ENCODE results near the gene TAS1R3.
"Not testable (repeated sequence)": the region's sequence is repeated elsewhere in the genome, so short reads cannot be mapped to it uniquely, and the experiment has no call there.

Gene TAS1R3

DNA sequence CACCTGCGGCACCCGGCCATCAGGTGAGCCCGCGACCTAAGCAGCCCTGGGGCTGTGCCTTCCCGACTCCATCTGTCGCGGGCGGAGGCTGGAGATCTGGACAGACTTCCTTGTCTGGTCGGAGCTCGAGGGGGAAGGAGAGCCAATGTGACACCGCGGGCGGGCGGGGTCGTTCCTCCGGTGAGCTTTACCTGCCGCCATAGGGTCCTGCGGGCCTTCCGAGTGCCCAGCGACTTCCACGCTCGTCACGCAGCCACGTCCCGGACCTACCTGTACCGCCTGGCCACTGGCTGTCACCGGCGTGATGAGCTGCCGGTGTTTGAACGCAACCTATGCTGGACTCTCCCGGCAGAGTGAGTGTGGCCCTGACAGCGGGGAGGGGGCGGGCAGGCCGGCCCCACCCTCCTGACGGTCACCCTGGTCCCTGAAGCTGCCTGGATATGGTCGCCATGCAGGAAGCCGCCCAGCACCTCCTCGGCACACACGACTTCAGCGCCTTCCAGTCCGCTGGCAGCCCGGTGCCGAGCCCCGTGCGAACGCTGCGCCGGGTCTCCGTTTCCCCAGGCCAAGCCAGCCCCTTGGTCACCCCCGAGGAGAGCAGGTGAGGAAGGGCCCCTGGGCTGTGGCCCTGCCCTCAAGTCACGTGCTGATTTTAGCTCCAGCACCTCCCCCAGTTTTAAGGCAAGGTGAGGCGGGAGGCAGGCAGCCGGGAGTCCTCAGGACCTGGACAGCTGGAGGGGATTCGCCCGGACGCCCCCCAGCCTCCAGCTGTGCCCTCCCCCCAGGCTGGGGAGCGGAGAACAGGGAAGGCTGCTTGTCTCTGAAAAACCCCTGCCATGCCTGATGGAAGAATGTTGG lies 21.6 kb upstream of the TAS1R3 start:
- DNase-seq: no peak

- DNase-seq: no peak
These were observed 21.0 kb upstream of the TAS1R3 start for GRCh38 chr1:1310109-1310385.

DNA sequence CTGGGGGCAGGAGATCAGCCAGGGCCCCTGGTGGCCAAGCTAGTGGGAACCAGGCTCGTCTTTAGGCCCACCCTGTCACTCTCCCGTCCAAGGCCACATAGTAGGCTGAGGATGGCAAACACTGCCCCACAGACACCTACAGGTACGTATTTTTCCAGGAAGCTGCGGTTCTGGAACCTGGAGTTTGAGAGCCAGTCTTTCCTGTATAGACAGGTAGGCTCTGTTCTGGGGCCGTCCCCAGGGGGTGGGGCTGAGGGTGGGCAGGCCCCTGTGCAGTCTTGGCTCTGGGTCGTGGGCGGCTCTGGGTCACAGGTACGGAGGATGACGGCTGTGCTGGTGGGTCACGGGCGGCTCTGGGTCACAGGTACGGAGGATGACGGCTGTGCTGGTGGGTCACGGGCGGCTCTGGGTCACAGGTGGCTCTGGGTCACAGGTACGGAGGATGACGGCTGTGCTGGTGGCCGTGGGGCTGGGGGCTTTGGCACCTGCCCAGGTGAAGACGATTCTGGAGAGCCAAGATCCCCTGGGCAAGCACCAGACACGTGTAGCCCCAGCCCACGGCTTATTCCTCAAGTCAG lies 20.5 kb upstream of the TAS1R3 start:
- no peak for DNase-seq

GRCh38 chr1:1311107-1312104 lies 19.7 kb upstream of the TAS1R3 start:
- DNase-seq: no peak

DNA sequence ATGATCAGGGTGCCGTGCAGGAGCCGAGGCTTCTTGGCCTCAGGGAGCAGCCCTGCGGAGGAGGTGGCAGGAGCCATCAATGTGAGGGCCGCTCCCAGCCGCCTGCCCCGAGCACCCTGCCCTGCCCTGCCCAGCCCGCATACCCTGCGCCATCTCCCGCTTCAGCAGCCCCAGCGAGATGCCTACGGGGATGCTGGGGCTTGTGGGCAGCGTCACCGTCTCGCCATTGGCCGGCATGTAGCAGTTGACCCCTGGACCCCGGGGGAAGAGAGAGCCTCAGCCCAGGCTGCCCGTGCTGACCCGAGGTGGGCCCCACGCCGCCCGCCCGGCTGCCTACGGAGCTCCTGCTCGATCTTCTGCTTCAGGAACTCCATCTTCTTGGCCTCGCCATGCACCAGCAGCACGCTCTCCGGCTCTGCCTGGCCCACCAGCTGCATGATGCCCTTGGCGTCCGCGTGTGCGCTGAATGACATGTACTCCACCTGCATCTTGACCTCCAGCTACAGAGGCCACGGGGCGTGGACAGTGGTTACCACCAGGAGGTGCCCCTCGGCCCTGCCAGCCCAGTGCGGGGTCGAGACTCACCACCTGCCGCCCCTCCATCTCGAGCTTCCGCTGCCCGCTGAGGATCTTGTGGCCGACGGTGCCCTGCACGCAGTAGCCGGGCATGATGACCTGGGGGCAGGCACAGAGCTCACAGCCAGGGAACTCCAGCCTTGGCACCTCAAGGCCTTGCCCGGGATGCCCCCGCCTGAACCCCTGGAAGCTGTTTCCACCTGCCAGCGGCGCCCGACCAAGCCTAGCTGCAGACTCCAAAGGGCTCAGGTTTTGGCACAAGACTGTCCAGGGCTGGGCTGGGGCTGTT lies 18.4 kb upstream of the TAS1R3 start:
- no peak for DNase-seq

- DNase-seq: no peak
These were observed 17.4 kb upstream of the TAS1R3 start for GRCh38 chr1:1313500-1314236.

DNA sequence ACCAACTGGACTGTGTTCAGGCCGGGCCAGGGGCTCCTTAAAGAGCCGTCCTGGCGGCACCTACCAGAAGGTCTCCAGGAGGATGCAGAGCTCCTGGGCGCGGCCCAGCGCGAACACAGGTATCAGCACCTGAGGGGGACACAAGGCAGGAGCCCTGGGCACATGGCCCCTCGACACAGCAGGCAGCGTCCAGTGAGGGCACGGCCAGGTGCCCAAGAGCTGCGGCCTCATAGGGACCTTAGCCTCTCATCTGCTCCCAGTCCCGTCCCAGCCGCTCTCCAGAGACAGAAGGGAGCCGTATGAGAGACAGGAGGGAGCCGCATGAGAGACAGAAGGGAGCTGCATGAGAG lies 16.9 kb upstream of the TAS1R3 start:
- DNase-seq: no peak

GRCh38 chr1:1314678-1315335 lies 16.3 kb upstream of the TAS1R3 start:
- no peak for DNase-seq

DNA sequence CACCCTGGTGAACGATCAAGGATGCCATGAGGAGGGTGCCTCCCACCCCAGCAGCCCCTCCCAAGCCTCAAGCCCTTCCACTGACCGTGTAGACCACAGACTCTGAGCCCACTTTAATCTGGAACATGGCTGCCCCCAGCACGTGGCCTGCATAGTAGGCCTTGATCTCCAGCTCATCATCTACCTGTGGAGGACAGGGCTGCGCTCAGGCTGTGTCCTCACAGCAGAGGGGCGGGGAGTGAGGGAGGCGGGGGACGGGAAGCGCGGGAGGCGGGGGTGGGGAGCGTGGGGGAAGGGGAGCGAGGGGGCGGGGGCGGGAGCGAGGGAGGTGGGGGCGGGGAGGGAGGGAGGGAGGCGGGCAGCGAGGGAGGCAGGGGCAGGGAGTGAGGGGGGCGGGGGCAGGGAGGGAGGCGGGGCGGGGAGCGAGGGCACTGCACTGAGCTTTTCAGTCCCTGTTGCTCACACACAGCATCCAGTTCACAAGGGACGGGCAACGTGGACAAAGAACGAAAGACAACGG lies 15.6 kb upstream of the TAS1R3 start:
- DNase-seq: no peak

DNA sequence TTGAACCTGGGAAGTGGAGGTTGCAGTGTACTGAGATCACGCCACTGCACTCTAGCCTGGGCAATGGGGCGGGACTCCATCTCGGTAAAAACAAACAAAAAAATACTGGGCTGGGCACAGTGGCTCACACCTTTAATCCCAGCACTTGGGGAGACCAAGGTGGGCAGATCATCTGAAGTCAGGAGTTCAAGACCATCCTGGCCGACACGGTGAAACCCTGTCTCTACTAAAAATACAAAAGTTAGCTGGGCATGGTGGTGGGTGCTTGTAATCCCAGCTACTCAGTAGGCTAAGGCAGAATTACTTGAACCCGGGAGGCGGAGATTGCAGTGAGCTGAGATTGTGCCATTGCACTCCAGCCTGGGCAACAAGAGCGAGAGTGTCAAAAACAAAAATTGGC lies 14.9 kb upstream of the TAS1R3 start:
- DNase-seq: not testable (repeated sequence)

DNA sequence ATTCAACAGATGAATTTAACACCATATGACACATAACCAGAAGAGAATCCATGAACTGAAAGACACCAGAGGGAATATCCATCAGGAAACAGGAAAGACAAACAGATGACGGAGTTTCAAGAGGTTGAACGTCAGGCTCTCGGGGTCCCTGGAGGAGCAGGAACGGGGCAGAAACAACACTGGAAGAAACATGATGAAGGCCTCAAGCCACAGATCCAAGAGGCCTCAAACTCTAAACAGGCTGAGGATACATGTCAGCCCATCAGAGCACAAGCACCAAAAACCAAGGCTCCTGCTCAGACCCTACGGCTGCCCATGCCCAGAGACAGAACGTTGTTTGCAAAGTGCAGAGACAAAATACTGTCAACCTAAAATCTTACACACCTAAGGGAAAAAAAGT lies 13.7 kb upstream of the TAS1R3 start:
- DNase-seq: no peak

GRCh38 chr1:1318131-1318652 lies 12.9 kb upstream of the TAS1R3 start:
- DNase-seq: peak; percentile 83

DNA sequence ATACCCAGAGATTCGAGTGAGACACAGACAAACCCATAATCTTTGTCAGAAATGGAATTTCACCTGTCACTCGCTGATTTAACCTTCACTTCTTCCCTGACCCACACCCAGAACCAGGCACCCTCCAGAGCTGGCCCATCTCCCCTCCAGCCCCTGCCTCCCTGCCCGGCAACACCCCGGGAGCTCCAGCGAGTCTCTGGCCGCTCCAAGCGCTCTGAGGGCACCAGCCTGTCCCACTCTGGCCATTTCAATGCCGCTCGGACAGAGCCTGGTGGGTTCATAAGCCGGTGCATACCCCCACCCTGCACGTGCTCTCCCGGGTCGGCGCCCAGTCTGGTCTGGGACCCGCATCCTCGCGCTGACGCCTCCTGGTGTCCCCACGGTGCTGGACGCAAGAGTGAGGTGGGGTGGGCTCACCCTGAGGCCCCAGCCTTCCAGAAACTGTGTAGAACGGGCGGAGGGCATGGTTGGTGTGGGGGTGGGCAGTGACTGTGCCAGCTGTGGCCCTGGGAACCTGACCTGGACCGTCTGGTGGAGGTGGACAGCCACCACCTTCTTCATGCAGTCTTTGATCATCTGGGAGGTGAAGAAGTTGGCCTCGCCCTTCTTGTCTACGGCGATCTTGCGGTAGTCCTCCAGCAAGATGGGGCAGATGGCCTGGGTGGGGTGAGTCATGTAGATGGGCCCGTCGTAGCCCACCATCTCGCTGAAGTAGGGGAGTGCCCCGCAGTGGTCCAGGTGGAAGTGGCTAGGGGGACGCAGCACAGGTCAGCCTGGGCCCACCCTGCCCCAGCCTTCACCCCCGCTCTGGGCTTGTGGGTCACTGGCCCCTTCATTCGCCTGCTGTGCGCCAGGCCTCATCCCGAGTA lies 12.1 kb upstream of the TAS1R3 start:
- DNase-seq: no peak

DNA sequence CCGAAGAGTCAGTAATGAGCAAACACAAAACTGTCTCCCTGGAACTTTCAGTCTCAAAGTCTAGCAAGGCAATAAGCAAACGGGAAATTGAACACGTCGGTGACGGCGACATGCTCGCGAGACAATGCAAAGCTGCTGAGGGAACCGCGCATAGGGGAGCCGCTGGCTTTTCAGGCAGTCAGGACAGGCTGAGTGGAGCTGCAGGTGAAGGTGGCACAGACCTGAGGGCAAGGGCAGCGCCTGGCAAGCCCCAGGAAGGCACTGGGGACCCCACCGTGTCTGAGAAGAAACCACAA lies 11.5 kb upstream of the TAS1R3 start:
- DNase-seq: no peak

DNA sequence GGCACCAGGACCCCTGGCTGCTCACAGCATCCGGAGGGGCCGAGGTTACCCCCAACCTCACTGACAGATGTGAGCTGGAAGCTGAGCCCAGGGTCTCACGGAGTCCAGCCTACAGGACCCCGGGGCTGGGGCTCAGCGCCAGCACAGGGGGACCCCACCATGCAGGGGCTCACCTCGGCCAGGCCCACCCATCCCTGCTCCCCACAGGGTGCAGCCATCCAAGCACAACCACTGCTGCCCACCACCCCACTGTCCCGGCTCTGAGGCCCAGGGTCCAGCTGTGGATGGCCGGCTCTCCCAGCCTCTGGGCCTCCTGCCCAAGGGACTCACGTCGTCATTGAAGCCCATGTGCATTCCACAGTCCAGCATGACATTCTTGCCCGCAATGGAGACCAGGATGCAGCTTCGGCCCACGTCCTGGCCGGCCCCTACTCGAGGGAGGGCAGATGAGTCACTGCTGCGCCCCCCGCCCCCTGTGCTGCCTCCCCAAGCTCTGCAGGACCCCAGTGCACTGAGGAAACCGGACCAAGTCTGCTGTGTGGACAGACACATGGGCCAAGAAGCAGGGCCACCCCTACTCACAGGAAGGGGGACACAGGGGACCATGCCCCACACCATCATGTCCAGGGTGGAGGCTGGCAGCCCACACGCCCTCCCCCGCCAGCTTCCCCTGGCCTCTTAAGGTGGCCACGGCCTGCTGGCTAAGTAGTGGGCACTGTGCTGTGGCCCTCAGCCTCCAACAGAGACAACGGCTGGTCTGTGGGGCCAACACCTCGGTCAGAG lies 10.2 kb upstream of the TAS1R3 start:
- no peak for DNase-seq

GRCh38 chr1:1321477-1321876 lies 9.6 kb upstream of the TAS1R3 start:
- DNase-seq: no peak

DNA sequence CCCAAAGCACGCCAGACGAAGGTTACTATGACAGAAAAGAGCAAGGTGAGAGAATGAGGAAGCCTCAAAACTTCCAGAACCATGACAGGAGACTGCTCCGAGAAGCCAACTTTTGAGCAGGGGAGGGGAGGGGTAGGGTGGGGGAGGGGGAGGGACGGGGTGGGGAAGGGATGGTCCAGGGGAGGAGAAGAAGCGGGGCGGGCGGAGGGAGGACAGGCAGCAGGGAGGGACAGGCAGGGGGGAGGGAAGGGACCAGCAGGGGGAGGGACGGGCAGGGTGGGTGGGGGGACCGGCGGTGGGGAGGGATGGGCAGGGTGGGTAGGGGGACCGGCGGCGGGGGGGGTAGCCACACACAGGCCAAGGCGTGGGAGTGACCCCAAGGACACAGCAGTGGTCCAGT lies 8.7 kb upstream of the TAS1R3 start:
- no peak for DNase-seq

DNA sequence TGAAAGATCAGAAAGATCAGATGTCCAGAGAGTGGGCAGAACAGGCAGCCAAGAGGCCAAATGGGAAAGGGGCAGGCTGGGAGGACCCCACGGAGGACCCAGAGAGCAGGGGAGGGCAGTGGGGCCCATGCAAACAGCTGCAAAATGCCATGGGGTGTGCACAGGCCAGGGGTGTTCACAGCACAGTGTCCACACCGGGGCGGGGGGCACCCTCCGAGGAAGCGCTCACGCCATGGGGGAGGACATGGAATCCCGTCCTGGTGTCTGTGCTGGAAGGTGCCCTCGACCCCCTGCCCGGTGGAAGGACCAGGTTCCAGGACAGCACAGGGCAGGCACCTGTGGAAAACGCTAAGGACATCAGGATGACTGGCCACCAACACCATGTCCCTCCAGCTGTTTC lies 8.1 kb upstream of the TAS1R3 start:
- no peak for DNase-seq

- DNase-seq: no peak
These were observed 7.0 kb upstream of the TAS1R3 start for GRCh38 chr1:1324084-1324523.
